GM19240 (cell line): ENCODE data around the gene IL4R.
"Not testable (repeated sequence)": the region's sequence is repeated elsewhere in the genome, so short reads cannot be mapped to it uniquely, and the experiment has no call there.

ENCODE experiments used
- DNase-seq: peaks from one replicate; pipeline ENCODE4 v3.0.0; 2011; ENCODE audit warnings: low spot score; ENCODE audit not compliant: insufficient read length

IL4R gene

GRCh38 chr16:27287887-27288286, 25.9 kb upstream of the IL4R start:
- DNase-seq, result no peak

- not testable (repeated sequence) for DNase-seq
Observed at GRCh38 chr16:27288313-27288712, 25.5 kb upstream of the IL4R start.

GRCh38 chr16:27289669-27290068, 24.1 kb upstream of the IL4R start:
- DNase-seq, result no peak

GRCh38 chr16:27290562-27290961, 23.2 kb upstream of the IL4R start:
- DNase-seq, result no peak

DNA sequence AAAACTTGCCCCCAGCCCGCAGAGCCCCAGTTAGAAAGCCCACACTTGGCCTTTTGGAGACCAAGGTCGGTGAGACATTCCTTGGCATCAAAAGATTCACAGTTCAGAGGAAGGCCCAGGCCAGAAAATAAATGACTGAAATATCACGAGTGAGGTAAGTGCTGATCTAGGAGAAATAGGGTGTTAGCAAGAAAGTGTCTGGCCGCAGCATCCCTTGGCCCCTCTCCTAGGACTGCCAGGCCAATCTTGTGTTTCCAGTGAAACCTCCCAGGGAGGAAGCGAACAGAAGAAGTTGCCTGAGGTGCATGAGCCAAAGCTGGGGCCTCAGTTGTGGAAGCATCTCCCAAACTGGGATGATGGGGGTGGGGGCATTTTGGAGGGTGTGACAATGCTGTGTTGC, 22.7 kb upstream of the IL4R start:
- DNase-seq, result no peak

DNA sequence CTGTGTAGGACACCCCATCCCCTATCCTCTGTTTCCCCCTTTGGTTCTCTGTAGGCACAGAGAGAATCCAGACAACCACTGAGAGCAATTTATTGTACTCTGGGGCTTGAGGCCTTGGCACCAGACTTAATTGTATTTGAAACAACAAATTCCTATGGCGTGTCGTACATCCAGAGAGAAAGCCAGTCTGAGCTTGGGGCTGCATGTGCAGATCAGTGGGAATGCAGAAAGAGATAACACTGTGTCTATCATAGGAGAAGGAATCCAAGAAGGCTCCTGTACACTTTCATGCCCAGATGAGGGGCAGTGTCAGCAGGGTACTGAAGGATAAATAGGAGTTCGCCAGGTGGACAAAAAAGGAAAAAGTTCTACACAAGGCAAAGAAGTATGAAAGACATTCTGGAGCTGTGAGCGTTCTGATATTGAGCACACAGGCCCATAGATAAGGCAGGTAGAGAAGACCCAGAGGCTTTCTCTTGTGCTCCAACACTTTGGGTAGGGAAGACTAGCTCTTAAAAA, 22.0 kb upstream of the IL4R start:
- no peak for DNase-seq

GRCh38 chr16:27293343-27293742, 20.4 kb upstream of the IL4R start:
- DNase-seq, result no peak

- no peak for DNase-seq
Observed at GRCh38 chr16:27298132-27298531, 15.6 kb upstream of the IL4R start.

DNA sequence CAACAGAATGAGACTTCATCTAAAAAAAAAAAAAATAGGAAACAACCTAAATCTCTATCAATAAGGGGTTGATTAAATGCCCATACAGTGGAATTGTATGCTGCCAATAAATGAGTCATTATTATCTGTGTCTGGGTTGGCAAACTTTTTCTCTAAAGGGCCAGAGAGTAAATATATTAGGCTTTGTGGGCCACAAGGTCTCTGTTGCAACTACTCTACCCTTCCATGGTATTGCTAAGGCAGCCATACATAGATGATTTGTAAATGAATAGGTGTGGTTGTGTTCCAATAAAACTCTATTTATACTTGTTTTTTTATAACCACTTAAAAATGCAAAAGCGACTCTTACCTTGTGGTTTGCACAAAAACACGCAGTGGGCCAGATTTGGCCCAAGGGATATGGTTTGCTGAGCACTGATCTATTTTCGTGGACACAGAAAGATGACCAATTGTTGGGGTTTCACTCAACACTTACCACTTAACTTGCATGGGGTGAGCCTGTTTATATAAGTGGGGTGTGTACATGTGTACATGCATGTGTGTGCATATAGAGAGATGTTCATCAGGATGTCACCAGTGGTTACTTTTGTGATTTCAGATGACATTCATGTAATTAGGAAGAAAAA, 12.4 kb upstream of the IL4R start:
- no peak for DNase-seq

DNA sequence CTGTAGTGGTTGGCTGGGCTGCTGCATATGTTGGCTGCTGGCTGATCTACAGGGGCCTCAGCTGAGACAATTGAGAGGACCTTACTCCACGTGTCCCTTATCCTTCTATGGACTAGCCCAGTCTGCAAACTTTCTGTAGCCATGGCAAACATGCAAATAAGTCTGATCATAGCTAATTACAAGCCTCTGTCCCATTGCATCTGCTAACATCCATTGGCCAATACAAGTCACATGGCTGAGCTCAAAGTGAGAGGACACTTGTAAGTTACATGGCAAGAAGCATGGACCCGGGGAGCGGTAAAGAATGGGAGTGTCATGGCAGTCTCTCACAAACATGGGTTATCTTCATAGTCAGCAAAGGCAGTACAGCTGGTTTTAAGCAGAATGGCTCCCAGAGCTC, 11.6 kb upstream of the IL4R start:
- no peak for DNase-seq

DNA sequence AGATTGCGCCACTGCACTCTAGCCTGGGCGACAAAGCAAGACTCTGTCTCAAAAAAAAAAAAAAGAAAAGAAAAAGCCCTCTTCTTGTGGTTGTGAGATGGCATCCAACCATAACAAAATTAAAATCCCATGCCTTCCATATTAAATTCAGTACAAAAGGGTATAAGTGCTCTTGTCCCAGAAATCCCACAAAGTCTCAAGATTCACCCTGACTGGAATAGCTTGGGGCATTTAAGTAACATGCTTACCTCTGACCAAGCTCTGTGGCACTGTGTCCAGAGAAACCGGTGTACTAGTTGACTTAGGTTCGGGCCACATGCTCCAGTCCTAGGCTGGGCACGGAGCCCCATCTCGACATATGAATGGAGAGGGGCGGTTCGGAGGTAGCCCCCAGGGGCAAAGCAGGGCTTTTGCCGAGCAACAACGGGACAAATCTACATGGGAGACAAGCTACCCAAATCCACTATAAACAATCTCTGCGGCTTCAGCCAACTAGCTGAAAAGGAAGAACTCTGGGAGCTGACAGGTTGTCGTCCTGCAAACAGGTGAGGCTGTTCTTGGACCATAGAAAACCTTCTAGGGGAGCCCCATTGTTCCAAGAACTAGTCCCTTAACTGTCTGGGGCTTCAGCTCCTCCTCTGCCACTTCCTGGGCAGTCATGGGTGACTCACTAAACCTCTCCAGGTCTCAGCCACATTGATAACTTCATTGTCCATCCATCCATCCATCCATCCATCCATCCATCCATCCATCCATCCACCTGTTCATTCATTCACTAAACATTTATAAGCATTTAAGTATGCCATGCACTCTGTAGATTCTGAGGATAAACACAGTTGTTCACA, 10.3 kb upstream of the IL4R start:
- DNase-seq, result no peak

- no peak for DNase-seq
Observed at GRCh38 chr16:27304102-27304501, 9.7 kb upstream of the IL4R start.

DNA sequence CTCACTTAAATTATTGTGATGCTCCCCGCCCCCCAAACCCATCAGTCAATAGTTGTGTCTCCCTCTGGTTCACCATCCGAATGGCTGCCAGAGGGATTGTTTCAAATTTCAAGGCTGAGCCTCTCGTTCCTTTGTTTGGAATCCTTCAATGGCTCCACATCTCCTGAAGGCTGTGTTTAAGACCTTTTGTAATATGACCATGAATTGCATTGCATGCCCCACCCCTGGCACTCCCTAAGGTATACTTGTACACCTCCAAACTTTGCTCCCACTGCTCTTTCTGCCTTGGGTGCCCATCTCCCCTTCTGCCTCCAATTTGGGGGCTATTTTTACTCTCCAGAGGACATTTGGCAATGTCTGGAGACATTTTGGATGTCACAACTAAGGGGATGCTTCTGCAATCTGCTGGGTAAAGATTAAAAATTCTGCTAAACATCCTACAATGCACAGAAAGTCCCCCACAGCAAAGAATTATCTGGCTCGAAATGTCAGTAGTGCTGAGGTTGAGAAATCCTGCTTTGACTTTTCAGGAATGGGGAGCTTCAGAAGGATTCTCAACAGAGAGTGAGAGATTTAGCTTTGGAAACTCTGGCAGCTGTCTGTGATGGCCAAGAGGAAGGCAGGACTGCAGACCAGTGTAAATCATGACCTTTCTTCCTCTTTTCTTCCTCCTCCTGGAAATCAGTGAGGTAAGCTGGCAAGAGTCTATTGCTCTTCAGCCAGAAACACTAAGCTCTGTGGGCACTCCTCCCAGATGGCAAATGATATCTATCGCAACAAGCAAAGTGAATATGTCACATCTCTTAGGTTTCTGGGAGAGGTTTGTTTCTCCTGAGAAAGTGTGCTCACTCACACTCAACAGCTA, 8.7 kb upstream of the IL4R start:
- DNase-seq, result no peak

DNA sequence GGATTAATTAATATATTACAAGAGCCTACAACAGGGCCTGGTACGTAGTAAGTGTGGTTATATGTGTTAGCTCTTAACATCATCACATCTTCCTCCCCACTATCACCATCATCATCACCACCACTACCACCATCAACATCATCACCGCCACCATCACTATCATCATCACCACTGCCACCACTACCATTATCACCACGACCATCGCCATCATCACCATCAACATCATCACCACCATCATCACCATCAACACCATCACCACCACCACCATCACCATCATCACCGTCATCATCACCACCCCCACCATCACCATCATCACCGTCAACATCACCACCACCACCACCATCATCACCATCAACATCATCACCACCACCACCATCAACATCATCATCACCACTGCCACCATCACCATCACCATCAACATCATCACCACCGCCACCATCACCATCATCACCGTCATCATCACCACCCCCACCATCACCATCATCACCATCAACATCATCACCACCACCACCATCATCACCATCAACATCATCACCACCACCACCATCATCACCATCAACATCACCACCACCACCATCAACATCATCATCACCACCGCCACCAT, 7.8 kb upstream of the IL4R start:
- no peak for DNase-seq

- DNase-seq, result no peak
Observed at GRCh38 chr16:27308792-27309191, 5.0 kb upstream of the IL4R start.

DNA sequence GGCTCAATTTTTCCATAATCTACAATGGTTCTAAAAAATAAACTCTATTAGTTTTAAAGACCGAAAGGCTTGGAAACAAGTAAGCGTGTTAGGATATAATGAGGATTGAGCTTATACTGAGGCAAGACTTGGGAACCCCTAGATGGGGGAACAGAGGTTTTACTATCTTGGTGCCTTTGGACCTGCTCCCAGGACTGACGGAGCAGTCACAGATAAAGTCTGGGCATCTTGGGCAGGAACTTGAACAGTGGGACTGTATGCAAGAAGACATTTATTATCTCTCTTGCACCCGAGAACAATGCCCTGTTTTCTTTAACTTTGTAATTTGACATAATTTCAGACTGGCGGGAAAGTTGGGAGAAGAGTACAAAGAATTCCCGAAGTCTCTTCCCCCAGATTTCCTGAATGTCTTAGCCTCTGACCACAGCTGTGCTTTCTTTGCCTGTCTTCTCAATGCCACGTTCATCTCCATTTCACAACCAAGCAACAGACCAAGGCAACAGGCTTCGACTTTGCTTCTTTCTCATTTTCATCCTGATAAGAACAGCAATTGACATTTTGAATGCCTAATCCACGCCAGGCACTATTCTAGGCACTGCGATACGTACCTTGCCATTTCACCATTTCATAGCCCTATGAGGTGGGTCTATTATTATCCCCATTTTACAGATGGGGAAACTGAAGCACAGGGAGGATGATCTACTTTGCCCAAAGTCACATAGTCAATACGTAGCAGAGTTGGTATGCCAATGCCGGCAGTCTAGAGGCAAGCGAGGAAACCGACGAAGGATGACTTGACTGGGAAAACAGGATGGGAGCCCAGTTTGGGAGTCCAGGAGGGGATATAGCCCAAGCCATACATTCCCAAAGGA, 3.0 kb upstream of the IL4R start:
- no peak for DNase-seq

DNA sequence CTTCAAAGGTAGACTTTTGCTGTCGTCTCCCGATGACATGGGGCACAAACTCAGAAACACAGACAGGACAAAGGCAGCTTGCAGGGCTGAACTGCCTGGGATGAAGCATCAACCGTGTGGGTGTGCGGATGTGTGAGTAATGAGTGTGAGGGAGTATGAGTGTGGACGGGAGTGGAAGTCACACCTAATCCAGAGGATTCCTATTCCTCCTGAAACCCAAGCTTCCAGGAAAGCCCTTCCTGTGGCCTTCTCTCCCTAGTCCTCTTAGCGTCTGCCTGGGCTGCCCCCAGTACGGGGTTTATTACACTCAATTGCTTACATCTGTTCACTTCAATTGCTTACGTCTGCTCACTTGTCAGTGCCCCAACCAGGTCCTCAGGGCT, 2.3 kb upstream of the IL4R start:
- DNase-seq, result no peak

GRCh38 chr16:27311897-27312303, 1.9 kb upstream of the IL4R start:
- DNase-seq, result no peak

DNA sequence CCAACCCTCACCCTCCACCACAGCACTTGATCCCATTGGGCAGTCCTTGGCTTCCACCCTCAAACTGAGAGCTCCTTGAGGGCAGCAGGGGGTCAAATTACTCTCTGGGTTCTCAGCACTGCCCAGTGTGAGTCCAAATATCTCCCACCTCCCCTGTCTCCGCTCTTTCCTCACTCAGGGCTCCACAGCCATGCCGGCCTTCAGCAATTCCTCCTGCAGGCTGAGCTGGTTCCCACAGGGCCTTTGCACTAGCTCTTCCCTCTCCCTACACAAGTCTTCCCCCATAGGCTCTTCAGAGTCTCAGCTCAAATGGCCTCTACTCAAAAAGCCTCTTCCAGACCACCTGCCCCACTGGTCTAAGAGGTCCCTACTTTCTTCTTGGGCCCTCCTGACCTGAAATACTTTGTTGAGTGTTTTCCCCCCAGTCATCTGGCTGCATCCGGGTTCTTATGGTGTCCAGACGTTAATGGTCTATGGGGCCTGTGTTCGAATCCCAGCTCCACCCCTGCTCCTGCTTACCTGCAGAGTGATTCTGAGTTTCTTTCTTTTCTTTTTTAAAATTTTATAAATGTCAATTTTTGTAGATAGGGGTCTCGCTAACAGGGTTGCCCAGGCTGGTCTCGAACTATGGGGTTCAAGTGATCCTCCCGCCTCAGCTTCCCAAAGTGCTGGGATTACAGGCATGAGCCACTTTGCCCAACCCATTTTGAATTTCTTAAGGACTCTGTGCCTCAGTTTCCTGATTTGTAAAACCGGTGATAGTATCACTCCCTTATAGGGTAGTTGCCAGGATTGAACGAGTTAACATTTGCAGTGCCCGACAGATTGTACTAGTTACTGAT, 973 bp upstream of the IL4R start:
- no peak for DNase-seq
